ENCODE results near the gene GOPC.
A peak's percentile ranks its signal among the peaks of the same experiment; 100 is the strongest.

GOPC gene

DNA sequence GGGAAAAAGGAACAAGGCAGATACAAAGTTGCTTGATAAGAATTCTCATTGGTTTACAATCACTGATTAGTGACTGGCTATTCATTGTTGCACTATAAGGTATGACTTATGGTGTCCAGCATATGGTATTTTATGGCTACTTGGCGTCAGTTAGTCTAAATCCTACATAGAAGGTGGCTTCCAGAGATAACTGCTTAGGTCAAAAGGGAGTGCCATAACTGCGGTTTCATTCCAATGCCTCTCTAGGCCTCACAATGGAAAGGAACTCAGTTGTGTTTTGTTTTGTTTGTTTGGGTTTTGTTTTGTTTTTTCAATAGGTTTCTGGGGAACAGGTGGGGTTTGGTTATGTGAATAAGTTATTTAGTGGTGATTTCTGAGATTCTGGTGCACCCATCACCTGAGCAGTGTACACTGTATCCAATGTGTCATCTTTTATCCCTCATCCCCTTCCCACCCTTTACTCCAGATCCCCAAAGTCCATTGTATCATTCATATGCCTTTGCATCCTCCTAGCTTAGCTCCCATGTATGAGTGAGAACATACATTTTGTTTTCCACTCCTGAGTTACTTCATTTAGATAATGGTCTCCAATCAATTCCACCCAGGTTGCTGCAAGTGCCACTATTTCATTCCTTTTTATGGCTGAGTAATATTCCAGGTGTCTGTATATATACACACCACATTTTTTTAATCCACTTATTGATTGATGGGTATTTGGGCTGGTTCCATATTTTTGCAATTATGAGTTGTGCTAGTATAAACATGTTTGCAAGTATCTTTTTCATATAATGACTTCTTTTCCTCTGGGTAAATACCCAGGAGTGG is 7.0 kb downstream of the GOPC start:
- no peak for DNase-seq

DNA sequence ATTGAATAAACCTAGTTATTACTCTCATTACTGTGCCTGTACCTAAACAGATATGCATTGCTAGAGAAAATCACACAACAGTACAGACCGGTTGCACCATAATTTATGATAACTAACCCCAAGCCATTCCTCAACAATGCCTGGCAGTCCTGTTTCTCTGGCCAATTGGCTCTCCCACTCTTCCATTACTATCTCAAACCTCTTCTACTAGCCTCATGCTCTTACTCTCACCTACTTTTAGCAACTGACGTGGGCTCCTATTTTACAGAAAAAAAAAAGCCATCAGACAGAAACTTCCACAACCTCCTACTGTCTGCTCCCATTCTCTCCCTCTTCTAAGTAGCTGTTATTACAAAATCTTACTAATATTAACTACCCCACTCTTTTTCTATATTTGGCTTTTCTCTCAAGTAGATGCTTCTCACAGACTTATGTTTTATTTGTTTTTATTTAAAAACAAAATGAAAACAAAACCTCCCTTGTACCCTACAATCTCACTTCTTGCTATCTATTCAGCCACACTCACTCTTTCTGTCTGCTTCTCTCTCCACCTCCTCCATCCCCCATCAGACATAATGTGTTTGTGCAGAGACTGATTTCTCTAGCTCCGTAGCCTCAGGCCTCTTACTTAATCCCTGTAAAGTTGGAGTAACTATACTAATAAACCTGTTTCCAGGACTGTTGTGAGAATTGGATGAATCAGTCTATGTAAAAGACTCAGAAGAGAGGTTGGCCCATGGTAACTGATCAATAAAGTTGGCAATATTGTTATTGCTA is 9.1 kb downstream of the GOPC start:
- DNase-seq, result no peak

DNA sequence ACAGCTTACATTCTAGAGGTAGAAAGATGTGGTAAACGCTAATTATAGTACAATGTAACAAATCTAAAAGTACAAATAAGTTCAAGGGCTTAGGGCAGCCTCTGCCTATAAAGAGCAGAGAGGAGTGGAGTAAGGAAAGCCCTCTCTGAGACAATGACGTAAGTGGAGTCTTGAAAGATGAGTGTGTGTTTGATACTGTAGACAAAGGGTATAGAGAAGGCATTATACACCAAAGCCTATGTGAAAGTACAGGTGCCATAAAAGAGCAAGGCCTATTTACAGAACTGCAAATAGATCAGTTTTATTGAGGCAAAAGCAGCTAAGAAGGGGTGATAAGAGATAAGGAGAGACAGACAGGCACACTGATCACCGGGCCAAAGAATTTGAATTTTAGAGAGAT is 10.9 kb downstream of the GOPC start:
- no peak for DNase-seq

DNA sequence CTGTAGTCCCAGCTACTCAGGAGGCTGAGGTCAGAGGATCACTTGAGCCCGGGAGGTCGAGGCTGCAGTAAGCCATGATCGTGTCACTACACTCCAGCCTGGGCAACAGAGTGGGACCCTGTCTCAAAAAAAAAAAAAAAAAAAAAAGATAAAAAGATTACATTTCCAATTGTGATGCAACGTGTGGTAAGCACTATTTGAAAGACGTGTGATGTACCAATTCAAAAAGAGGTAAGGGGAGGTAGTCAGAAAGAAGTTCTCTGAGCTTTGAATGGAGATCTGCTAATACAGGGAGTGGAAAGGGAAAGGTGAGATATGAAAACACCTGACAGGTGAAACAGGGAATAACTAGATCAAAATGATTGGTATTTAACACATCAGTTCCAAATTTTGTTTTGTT is 11.9 kb downstream of the GOPC start:
- no peak for DNase-seq

DNA sequence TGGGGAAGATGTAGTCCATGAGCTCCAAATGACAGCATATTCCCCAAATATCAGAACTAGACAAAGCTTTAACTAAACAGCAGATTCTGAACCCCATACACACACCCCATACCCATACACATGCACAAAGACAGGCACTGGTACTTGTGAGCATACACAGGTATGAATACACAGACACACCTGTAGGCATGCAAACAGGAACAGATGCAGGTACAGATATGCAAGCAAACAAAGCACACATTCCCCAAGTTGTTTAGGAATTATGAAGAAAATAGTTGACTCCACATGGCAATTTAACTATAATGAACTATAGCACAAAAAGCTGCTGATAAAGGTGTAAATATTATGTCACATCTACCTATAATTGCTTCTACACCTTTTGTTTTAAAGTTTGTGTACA is 16.7 kb downstream of the GOPC start:
- no peak for DNase-seq

DNA sequence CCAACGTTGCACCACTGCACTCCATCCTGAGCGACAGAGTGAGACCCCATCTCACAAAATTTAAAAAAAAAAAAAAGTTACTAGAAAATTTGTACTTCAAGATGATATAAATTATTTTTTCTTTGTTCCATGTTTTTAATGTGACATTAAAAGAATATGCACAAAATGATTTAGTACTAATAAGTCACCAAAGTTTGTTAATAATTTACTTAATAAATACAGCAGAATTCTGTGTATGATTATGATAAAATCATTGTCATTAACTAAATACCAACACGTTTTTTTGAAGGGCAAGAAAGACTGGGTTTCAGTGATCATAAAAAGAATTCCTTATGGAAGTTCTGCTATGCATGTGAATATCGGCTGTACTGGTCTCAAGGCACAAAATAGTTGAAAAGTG is 28.1 kb downstream of the GOPC start:
- DNase-seq, result no peak

DNA sequence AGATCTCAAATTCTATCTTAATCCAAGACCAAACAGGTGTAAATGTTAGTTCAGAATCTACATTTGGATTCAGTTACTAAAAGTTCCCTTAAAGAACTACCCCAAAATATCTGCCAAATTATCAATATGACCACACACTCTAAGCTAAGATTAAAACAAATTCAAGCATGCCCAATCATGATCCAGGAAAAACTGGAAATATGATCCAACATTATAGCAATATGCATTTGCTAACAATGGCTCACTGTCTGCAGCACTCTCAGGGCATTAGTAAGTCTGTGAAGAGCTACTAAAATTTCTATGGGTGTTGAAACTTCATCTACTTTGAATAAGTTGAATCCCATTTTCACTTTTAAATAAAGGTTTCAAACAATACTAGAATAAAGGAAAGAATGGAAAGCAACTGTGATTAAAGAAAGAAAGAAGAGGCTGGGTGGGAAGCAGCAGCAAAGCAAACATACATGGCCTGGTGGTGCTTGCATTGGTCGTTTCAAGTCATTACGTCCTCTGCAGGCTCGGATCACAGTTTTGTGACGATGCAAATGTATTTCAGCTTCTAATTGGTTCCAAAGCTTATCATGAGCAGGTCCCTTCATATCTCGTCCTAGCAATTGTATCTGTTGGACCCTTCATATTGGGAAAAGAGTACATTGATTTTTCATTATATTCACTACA is 29.2 kb downstream of the GOPC start:
- no peak for DNase-seq

DNA sequence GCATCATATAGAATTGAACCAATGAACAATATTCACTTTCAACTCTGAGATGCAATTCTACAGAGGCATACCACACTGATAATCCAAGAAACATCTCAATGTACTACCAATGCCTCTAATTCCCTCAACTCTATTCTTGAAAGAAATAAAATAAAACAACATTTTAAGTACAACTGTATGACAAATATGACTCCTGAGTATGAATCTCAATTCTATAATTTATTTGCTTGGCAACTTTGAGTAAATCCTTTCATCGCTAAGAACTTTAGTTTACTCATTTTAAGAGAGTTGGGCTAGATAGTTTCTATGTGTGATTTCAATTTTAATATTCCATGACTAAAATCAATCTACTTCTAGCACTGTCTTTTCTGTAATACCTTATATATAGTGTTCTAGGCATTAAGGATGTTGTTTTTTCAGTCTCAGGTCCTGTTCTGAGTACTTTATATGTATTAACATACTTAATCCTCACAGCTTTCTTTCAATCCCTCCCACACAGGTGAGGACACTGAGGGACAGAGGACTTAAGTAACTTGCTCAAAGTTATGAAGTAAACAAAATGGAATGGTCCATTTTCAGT is 33.4 kb downstream of the GOPC start:
- no peak for DNase-seq

DNA sequence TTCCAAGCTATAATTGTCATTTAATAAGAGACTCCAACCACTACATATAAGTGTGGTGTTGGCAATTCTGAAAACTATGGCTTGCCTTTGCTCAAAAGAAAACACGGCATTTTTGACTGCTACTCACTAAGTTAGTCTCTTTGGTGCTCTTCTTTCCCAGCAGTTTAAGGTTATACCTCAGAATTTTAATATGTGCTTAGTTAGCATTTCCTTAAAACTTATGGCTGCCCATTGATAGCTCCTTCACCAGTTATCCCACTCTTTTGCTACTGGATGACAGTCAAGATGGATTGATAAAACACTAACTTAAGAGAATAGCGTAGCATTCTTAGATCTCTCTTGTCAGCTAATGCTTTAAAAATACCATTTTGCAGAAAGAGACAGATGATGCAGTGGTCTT is 34.1 kb downstream of the GOPC start:
- DNase-seq, result no peak

DNA sequence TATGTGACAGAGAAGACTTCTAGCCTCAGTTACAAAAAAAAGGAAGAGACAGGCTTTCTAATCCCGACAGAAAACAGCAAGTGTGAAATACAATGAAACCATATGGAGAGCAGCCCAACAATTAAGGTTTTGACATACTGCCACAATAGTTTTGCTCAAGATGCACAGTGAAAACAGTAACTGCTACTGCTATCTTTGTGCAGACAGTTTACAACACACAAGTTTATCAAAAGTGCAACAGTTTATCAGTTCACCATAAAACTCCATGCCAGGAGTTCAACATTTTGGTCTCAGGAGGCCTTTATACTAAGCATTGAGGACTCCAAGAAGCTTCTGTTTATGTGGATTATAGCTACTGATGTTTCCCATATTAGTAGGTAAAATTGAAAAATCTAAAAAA is 37.6 kb downstream of the GOPC start:
- no peak for DNase-seq

DNA sequence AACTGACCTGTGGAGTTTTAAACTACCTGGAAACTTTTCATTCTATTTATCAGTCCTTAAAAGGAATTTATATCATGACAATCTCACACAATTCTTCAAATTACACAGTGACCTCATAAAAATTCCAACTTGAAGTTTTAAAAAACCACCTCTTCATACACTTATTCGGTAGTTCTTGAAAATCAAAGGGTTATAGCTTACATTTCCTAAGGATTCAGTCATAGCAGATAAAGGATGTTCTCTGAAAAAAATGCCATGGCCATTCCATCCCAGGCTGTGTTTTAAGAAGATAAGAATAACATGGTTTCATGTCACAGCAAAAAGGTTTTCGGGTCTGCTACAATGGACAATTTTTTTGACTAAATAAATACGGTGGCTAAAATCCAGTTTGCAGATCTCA is 41.2 kb downstream of the GOPC start:
- no peak for DNase-seq

DNA sequence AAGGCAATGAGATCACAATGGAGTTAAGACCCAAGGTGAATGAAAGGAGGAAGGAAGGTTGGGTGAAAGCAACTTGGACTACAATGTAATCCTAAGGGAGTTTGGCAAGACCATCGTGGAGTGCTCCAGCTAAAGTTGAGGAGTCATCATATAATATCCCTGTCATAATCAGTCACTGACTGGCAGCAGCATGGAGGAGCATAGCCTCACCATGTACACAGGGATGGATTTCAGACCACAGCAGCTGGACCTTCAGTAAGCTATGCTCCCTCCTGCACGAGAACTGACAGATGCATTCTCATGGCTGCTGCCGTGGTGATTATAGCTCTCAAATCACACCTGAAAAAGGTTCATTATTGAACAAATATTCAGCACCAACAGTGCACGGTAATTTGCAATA is 43.0 kb downstream of the GOPC start:
- no peak for DNase-seq

DNA sequence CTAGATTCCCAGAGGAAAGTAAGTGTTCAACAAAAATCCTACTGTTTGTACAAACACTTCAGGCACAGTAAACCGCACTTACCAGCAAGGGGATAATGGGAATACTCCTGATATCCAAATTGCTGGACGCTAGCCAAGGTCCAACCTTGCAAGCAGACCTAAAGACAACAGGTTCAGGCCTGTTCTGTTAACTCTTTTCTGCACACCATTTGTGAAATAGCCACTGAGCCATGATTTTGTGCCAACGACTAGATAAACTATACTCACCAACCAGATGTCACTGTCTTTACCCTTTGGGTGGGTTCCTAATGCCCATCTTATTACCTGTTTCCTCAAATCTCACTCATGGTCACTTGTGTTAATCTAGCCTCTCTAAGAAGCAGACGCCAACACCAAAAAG is 43.5 kb downstream of the GOPC start:
- DNase-seq, result no peak

DNA sequence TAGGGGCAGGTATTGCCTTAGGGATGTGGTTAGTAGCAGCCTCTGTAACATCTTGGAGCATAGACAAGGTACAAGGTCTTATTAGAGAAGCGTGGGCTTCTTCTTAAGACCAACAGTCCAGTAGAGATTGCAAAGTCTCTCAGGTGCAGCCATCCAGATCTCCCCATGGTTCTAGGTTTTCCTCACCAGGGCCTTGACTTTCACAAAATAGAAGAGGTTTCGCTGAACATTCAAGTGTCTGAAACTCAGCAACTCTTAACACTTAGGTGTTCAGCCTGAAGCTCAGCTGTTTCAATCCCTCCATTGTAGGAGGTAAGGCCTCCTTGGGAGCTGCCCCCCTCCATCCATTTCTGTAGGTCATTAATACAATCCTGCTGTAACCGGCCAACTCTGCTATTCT is 44.4 kb downstream of the GOPC start:
- no peak for DNase-seq

DNA sequence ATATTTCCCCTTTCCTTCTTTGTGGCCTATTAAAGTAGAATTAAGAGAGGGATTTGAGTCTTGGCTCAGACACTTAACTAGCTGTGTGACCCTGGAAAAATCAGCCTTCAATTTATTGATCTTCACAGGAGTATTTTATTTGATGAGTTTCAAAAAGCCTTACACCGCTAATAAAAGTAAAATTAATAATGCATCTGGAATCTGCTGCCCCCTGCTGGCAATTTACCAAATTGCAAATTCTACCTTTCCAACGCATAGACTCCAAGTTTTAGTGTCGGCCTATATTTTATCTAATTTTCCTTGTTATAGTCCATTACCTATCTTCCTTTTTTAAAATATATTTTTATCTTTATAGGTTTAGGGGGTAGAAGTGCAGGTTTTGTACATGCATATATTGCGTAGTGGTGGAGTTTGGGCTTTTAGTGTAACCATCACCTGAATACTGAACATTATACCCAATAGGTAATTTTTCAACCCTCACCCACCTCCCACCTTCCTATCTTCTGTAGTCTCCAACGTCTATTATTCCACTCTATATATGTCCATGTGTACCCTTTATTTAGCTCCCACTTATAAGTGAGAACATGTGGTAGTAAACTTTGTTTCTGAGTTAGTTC is 46.3 kb downstream of the GOPC start:
- DNase-seq, result peak; percentile 22

DNA sequence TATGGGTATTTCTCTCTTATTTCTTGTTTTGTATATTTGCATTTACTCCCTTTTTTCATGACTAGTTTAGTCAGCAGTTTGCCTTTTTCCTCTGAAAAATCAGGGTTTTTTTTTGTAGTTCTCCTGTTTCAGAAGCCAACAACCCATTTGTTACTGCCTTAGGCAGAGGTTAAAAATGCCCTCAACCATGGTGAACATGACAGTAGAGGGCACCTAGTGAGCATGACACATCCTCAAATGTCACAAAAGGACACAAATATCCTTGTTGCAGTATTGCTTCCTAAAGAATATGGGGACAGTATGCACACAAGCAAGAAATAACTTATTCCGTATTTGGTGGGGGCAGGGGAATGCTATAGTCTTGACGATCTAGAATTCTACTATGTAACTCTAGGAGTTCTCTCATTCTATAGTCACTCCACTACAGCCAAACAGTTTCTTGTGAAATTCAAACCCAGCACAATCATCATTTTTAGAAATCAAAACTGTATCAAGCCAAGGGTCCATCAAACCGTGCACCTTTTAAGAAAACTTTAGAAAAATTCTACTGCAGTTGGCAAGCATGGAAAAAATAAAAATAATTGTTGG is 47.0 kb downstream of the GOPC start:
- DNase-seq, result no peak

DNA sequence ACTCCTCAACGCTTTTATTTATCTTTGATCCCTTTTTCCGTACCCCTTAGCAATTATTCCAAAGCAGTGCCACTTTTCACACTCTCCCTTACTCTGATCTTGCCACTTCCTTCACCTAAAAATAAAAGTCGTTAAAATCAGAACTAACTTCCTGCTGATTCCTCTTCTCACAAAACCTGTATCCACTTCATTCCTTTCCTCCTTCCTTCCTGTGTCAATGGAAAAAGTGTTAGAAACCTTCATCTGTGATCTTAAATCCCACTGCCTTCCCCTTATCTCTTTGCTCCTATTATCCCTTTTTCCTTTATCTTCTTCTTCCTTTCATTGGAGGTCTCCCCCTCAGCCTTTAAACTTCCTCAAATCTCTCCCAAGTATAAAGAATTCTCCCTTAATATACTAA is 49.2 kb downstream of the GOPC start:
- no peak for DNase-seq

DNA sequence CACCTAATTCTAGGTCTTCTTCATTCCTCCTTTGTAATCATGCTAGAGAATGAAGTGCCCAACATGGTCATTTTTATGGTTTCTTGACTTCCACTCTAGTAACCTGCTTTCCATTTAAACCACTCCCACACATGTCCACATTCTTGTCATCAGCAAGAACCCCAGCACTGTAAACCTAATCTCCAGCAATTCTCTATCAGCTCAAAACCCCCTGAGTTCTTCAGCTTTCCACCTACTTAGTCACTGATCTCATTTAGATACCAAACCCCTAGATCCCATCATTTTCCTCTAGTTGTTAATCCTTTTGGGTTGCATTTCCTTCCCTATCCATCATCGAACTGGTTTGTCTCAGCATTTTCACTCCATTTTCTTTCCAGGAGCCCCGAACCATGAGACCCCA is 49.7 kb downstream of the GOPC start:
- DNase-seq, result no peak

DNA sequence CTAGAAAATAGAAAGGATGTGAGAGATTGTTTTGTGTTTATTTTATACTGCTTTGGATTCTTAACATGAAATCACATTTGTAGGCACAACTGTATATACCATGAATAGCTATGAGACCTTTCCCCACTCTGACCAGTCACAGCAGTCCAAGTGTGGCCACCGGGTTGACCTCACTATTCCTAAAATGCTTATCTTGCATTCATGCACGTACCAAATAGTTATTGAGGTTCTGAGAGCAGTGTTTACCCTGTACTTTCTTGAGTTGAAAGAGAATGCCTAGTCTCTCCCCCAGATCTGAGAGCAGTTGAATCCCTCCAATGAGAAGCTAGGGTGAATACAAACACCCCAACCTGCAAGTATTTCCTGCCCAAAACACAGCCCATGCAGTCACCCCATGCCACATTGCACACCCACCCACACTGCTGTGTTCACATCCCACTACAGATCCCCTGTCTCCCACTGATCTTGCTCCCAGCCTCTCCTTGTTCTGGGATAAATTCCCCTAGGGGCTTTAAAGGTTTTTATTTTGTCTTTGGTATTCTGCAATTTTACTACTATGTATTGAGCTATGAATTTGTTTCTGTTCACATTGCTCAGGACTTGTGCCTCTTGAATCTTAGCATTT is 51.6 kb downstream of the GOPC start:
- no peak for DNase-seq

DNA sequence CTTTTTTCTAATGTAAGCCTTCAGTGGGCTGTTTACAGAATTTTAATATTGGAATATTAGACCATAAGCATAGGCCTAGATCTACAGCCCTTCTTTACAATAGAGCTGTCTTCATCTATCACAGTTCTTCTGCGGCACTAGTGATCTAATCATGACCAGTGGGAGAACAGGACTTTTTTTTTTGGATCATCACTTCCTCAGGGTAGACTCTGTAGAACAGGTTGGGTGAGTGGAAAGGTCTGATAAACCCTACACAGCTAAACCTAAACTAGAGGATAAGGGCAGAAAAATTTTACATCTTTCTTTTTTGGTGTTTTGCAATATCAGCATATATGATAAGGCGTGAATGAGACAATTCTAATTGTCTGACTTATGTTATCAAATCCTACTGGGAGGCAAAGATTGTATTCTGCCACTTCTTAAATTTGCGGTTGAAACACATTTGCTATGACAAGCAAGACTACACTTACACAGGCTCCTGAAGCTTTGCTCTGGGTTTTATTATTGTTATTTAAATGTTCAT is 52.2 kb downstream of the GOPC start:
- no peak for DNase-seq

DNA sequence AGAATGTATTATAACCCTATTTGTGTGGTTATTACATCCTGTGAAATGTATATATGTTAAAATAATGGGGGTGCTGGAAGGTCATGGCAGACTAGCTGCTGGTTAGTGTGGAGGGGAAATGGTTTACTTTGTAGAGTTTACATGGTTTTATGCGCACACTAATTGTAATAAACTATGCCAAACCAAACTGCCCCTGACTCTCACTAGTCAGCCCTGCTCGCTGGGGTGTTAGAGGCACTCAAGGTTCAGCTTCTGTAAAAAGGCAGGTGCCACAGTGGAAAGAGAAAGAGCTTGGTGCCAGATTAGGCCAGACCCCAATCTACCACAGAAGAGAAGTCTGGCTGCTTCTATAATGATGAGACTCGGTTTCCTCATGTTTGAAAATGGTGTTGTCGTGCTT is 52.7 kb downstream of the GOPC start:
- no peak for DNase-seq

DNA sequence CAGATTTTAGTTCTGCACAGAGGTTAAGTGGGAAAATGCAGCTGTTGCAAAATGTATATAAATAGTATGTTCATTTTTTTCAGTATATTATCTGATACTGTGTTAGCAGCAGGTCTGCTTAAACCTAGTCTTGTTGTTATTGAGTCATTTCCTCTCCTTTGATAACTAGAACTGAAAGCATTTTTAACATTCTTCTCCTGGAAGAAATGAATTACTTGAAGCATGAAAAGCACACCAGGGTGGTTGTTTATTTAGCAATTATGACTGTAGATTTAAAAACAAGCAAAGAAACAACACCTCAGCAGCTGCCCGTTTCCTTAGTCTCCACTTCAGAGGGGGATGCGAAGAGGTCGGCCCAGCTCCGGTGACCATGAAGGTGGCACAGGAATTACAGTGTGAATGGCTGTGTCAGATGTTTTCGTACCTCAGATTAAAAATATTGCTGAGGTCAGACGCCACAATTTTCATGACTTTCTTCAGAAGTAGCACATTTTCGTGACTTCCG is 53.5 kb downstream of the GOPC start:
- DNase-seq, result no peak
